B cell (primary cell): Measurements from ENCODE around the gene FAM53A. TPM values are rescaled to one million over a fixed set of nuclear protein-coding genes. Genes with fewer than 3 reads are reported as not detected.

ENCODE experiments used
- ATAC-seq: fragments of 200-7000 bp; cut with Tn5 transposase; one replicate; pipeline ENCODE4 v1.10.0; 2021; ENCODE audit warnings: low read depth, mild to moderate bottlenecking, moderate number of reproducible peaks, moderate library complexity
- CTCF ChIA-PET: fragments of 350-600 bp; sonication (Branson Sonifier 250); formaldehyde crosslinking; loops from one replicate; lab custom pipeline; 2021; ENCODE audit warnings: antibody characterized with exemption, inconsistent platforms; lab: Charles Lee
- POLR2A ChIA-PET: fragments of 350-600 bp; sonication (Branson Sonifier 250); formaldehyde crosslinking; loops from one replicate; lab custom pipeline; 2021; ENCODE audit warnings: antibody characterized with exemption; lab: Charles Lee
- DNase-seq: peaks from one replicate; pipeline ENCODE4 v3.0.0; 2013
- H2AFZ ChIP-seq: 2 replicates; pipeline ENCODE4 v1.6.1; 2012; ENCODE audit warnings: mild to moderate bottlenecking, low read depth, low read length; ENCODE audit not compliant: insufficient read depth, poor library complexity, severe bottlenecking
- H3K27ac ChIP-seq, 2 donors: 1 replicate in 1 of 2; 2 replicates in 1 of 2; pipeline ENCODE4 v1.5.1; 2012 to 2013; ENCODE audit warnings: low read length in 2 of 2, mild to moderate bottlenecking in 2 of 2, moderate library complexity in 1 of 2
- H3K27me3 ChIP-seq, 4 experiments: fragments of 200-600 bp in 1 of 4; sonication (generic) in 1 of 4; replicated peaks in 1 of 4; 1 replicate in 2 of 4; 2 replicates in 2 of 4; pipeline versions ENCODE4 v1.6.1 to v1.7.0; 2013 to 2016; ENCODE audit warnings: low read length in 3 of 4, mild to moderate bottlenecking in 2 of 4, mixed read lengths in 1 of 4, moderate library complexity in 1 of 4; ENCODE audit not compliant: insufficient read depth in 4 of 4, control insufficient read depth in 3 of 4; ENCODE audit errors: control extremely low read depth in 1 of 4
- H3K36me3 ChIP-seq, 2 experiments: replicated peaks in 1 of 2; 1 replicate in 1 of 2; 2 replicates in 1 of 2; pipeline versions ENCODE4 v1.6.1 to v1.7.1; 2013; ENCODE audit warnings: low read length in 1 of 2; ENCODE audit not compliant: insufficient read depth in 2 of 2, control insufficient read depth in 1 of 2; ENCODE audit errors: control extremely low read depth in 1 of 2, extremely low read depth in 1 of 2
- H3K4me1 ChIP-seq, 2 donors: fragments of 200-600 bp in 1 of 2; sonication (generic) in 1 of 2; 1 replicate in 1 of 2; 2 replicates in 1 of 2; pipeline versions ENCODE4 v1.5.1 to v1.6.1; 2013 to 2017; ENCODE audit warnings: low read length in 2 of 2; ENCODE audit not compliant: control insufficient read depth in 2 of 2, insufficient read depth in 2 of 2
- H3K4me2 ChIP-seq: replicated peaks from 2 replicates; pipeline ENCODE3; 2012; ENCODE audit warnings: mild to moderate bottlenecking, low read depth, low read length; ENCODE audit not compliant: poor library complexity, severe bottlenecking
- H3K4me3 ChIP-seq, 5 experiments: fragments of 200-600 bp in 1 of 5; sonication (generic) in 1 of 5; 1 replicate in 3 of 5; 2 replicates in 2 of 5; pipeline versions ENCODE4 v1.5.1 to v1.7.0; 2011 to 2016; ENCODE audit warnings: low read length in 4 of 5, mild to moderate bottlenecking in 4 of 5, low read depth in 2 of 5, control low read depth in 1 of 5, moderate library complexity in 1 of 5; ENCODE audit not compliant: insufficient read depth in 1 of 5; ENCODE audit errors: control extremely low read depth in 1 of 5, extremely low read depth in 1 of 5
- H3K79me2 ChIP-seq: fragments of 200-600 bp; sonication (generic); one replicate; pipeline ENCODE4 v1.6.0; 2016; ENCODE audit warnings: low read length; ENCODE audit not compliant: control insufficient read depth, insufficient read depth
- H3K9ac ChIP-seq: fragments of 200-600 bp; sonication (generic); 2 replicates; pipeline ENCODE4 v1.6.1; 2017; ENCODE audit warnings: mild to moderate bottlenecking, low read length, moderate library complexity
- H3K9me3 ChIP-seq, 3 donors: one replicate each; pipeline versions ENCODE4 v1.6.1 to v1.7.1; 2013; ENCODE audit warnings: low read length in 2 of 3; ENCODE audit not compliant: control insufficient read depth in 2 of 3, insufficient read depth in 1 of 3; ENCODE audit errors: control extremely low read depth in 1 of 3
- H4K20me1 ChIP-seq: 2 replicates; pipeline ENCODE4 v1.6.0; 2012; ENCODE audit warnings: mild to moderate bottlenecking, low read length; ENCODE audit not compliant: insufficient read depth, control insufficient read depth, poor library complexity, severe bottlenecking
- H3K27ac Mint-ChIP-seq: one replicate; pipeline ENCODE4 v1.8.0; 2021; ENCODE audit warnings: mixed read lengths
- H3K27me3 Mint-ChIP-seq: one replicate; pipeline ENCODE4 v1.8.0; 2021; ENCODE audit warnings: mixed read lengths
- H3K4me1 Mint-ChIP-seq: one replicate; pipeline ENCODE4 v1.8.0; 2021; ENCODE audit warnings: mixed read lengths
- H3K4me3 Mint-ChIP-seq: one replicate; pipeline ENCODE4 v1.8.0; 2021; ENCODE audit warnings: mixed read lengths
- H3K9me3 Mint-ChIP-seq: one replicate; pipeline ENCODE4 v1.8.0; 2022; ENCODE audit warnings: mixed read lengths; ENCODE audit not compliant: insufficient read depth
- CTCF ChIP-seq: fragments of 200-600 bp; IDR thresholded peaks from one replicate; pipeline ENCODE4 v1.8.0; 2022; ENCODE audit warnings: antibody characterized with exemption, mild to moderate bottlenecking
- EZH2 ChIP-seq: IDR thresholded peaks from 2 replicates; pipeline ENCODE4 v1.6.1; 2012; ENCODE audit warnings: borderline replicate concordance, low read depth, mild to moderate bottlenecking, moderate library complexity, low read length; ENCODE audit not compliant: insufficient read depth, poor library complexity, severe bottlenecking
- WGBS: methylation state at CpG from one replicate; pipeline ENCODE4 v1.1.5; 2013; ENCODE audit warnings: missing lambda C conversion rate; ENCODE audit not compliant: insufficient coverage; 5-methylcytosine and 5-hydroxymethylcytosine counted together
- intact Hi-C: fragments of 100-400 bp; cut with micrococcal nuclease; formaldehyde crosslinking; loops from one replicate; pipeline ENCODE4 v1.10.0; 2022
- polyA plus RNA-seq: library from polyadenylated mRNA; depleted of rRNA; stranded (reverse); fragments of >200 nt; gene quantifications from 2 replicates; pipeline ENCODE4 v1.2.3, GENCODE V29; 2012
- total RNA-seq, 2 donors: library from RNA; stranded (reverse); fragments of 120-200 nt in 1 of 2; gene quantifications; 1 replicate in 1 of 2; 2 replicates in 1 of 2; pipeline versions ENCODE4 v1.2.3 to v1.2.4, GENCODE V29; 2013 to 2022

FAM53A gene
- total and polyA plus RNA-seq, 2 donors (not counting 1 experiment from before 2014, with no cell fraction given) = 2.2 to 4.2 TPM

- Histone ChIP-seq H3K9me3 (peaks cover 0 to 6% (median 0%) of the 10 kb centered on the region in 3 donors), H4K20me1 (peaks cover 49% of the 10 kb centered on the region), H3K27me3 (no peaks in the 10 kb centered on the region), H2AFZ (no peak overlapping the region), H3K4me3 (no peak overlapping the region), H3K4me1 (peaks cover 56 to 79% of the 10 kb centered on the region in 2 donors), H3K9ac (no peak overlapping the region), H3K27ac (no peak overlapping the region), H3K79me2 (peaks cover 60% of the 10 kb centered on the region), H3K4me2 (no peak overlapping the region), H3K36me3 (peaks cover 0 to 20% of the 10 kb centered on the region in 2 experiments)
- ChIA-PET POLR2A (interaction anchor here (0.5 kb wide), 1 partner anchor 702 kb away, joined by 3 read pairs; no protein-coding TSS in a partner anchor), CTCF (interaction anchor here (6.1 to 14.7 kb wide), 2 partner anchors 24 kb away, joined by 75 to 503 read pairs; no protein-coding TSS in a partner anchor)
- intact Hi-C loops = no loop called here
- H3K4me1 Mint-ChIP-seq = peaks cover 66% of the 10 kb centered on the region
- peak overlapping the region; percentile 86 for H3K27ac Mint-ChIP-seq
- H3K9me3 Mint-ChIP-seq = no peaks in the 10 kb centered on the region
- H3K27me3 Mint-ChIP-seq = no peaks in the 10 kb centered on the region
- ATAC-seq = no peak
- DNase-seq = peak; percentile 25
- no peak overlapping the region for H3K4me3 Mint-ChIP-seq
- TF ChIP-seq EZH2 (no peak), CTCF (no peak)
- WGBS = 96% methylated on average over 32 of the region's 32 CpGs
Measured at GRCh38 chr4:1717129-1718094, 33.3 kb upstream of the FAM53A start.
